Activated naive CD4-positive, alpha-beta T cell treated with anti-CD3 and anti-CD28 coated beads, Interleukin-2, amount 50 U/mL, for 24 hours (primary cell): ENCODE results near the gene MAD2L2.

ENCODE experiments used
- H3K27ac Mint-ChIP-seq: one replicate; pipeline ENCODE4 v1.8.0; 2021; ENCODE audit warnings: mild to moderate bottlenecking, mixed read lengths
- H3K27me3 Mint-ChIP-seq: one replicate; pipeline ENCODE4 v1.8.0; 2021; ENCODE audit warnings: mixed read lengths
- H3K36me3 Mint-ChIP-seq: one replicate; pipeline ENCODE4 v1.8.0; 2021; ENCODE audit warnings: mixed read lengths
- H3K4me1 Mint-ChIP-seq: one replicate; pipeline ENCODE4 v1.8.0; 2021; ENCODE audit warnings: mixed read lengths
- H3K4me3 Mint-ChIP-seq: one replicate; pipeline ENCODE4 v1.8.0; 2021; ENCODE audit warnings: mild to moderate bottlenecking, mixed read lengths
- H3K9me3 Mint-ChIP-seq: one replicate; pipeline ENCODE4 v1.8.0; 2021; ENCODE audit warnings: mixed read lengths

The MAD2L2 gene

DNA sequence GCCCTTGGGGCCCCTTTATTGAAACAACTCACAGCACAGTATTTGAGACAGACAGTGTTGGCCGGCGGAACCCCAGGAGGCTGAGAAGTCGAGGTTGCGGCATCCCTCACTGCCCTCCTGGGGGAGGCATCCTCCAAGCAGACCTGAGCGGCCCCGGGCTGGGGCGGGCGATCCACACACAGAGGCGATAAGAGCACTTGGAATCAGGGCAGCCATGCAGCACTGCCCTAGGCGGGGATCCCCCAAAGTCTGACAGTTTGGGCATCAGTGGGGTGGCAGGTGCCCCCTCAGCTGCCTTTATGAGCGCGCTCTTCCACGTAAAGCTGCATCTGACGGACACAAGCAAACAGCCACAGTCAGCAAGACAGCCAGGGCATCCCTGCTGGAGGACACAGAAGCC, 6.5 kb downstream of the MAD2L2 start:
- Mint-ChIP-seq H3K27ac (no peak overlapping the region), H3K9me3 (no peaks in the 10 kb centered on the region), H3K27me3 (no peaks in the 10 kb centered on the region), H3K36me3 (no peaks in the 10 kb centered on the region), H3K4me3 (no peak overlapping the region), H3K4me1 (peaks cover 9% of the 10 kb centered on the region)

DNA sequence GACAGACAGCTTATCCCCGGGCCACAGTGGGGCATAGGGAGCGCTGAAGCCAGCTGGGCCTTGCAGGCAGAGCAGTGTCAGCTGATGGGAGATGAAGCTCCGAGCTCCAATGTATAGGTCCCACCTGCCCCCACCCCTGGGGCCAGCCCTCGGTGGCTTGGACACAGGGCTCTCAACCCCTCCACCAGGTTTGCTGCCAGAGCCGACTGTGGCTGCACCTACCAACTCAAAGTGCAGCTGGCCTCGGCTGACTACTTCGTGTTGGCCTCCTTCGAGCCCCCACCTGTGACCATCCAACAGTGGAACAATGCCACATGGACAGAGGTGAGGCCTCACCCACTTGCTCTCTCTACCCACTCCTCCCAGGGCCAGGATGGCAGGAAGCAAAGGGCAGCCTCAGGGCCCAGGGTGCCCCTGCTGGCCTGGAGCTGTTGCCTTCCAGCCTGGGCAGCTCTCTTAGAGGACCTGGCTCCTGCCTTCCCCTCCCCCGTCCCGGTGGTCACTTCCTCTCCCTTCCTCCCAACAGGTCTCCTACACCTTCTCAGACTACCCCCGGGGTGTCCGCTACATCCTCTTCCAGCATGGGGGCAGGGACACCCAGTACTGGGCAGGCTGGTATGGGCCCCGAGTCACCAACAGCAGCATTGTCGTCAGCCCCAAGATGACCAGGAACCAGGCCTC, 7.7 kb downstream of the MAD2L2 start:
- H3K4me3 Mint-ChIP-seq, result no peak overlapping the region

DNA sequence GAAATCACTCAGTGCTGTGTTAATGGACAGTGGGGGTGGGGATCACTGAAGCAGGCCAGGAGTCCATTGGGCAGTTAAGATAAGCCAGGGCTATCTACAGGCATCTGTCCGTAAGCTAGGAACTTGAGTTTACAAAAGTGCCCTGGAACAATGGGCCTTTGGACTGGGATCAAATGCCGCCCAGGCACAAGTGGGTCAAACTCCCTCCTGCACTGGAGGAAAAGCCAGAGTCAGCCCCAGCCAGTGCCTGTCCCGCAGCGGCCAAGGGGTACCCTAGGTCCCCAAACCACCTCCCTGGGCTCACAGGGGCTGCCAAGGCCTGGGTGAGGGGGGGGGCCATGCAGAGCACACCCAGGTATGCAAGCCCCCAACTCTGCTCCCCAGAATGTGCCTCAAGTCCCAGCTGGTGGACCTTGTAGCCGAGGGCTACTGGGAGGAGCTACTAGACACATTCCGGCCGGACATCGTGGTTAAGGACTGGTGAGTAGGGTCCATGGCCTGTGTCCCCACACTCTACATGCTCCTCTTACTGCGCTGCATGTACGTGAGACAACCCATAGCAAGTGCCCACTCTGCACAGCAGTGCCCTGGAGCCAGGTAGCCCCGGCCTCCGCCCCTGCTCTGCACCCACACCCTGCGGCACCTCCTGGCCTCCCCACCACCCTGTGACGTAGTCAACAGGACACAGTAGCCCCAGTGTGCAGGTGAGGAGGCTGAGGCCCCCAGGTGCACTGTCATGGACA, 9.2 kb downstream of the MAD2L2 start:
- Mint-ChIP-seq H3K9me3 (no peaks in the 10 kb centered on the region), H3K4me1 (peaks cover 4% of the 10 kb centered on the region), H3K4me3 (no peak overlapping the region), H3K36me3 (peaks cover 2% of the 10 kb centered on the region), H3K27ac (no peak overlapping the region), H3K27me3 (no peaks in the 10 kb centered on the region)

More for the DNA sequence above, 7.7 kb downstream of the MAD2L2 start:
- Mint-ChIP-seq H3K27ac (no peak overlapping the region), H3K9me3 (no peaks in the 10 kb centered on the region), H3K27me3 (no peaks in the 10 kb centered on the region), H3K4me1 (peaks cover 4% of the 10 kb centered on the region), H3K36me3 (peaks cover 2% of the 10 kb centered on the region)

DNA sequence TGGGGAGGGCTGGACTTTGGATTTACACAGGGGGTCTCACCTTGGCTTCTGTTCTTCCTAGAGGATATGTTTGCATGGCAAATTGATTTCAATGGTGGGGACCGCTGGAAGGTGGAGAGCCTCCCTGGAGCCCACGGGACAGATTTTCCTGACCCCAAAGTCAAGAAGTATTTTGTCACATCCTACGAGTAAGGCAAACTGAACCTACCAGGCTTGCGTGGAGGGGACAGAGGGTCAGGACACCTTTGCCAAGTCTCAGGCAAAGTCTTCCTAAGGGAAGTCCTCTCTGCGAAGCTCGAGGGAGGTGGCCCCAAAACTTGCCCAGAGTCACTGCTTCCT, 9.8 kb downstream of the MAD2L2 start:
- Mint-ChIP-seq H3K4me3 (no peak overlapping the region), H3K27me3 (no peaks in the 10 kb centered on the region), H3K27ac (no peak overlapping the region), H3K36me3 (peaks cover 2% of the 10 kb centered on the region), H3K9me3 (no peaks in the 10 kb centered on the region), H3K4me1 (peaks cover 4% of the 10 kb centered on the region)

DNA sequence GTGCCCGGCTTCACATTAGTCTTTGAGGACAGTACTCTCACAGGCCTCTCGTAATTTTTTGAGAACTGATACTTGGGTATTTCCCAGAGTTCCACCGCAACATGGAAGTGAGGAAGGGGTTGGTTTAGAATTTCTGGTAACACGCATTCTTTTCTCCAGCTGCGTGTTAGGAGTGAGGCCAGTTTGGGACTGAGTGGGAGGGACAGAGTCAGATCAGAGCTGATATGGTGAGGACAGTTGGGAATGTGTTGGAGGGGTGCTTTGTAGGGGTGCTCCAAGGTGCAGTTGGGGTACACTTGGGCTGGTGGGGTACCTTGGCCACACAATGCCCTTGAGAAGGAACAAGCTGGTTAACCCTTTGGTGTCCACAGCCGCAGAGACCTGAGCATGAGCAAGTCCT, 10.2 kb downstream of the MAD2L2 start:
- no peak overlapping the region for H3K27ac Mint-ChIP-seq
- no peaks in the 10 kb centered on the region for H3K27me3 Mint-ChIP-seq
- peaks cover 2% of the 10 kb centered on the region for H3K36me3 Mint-ChIP-seq

DNA sequence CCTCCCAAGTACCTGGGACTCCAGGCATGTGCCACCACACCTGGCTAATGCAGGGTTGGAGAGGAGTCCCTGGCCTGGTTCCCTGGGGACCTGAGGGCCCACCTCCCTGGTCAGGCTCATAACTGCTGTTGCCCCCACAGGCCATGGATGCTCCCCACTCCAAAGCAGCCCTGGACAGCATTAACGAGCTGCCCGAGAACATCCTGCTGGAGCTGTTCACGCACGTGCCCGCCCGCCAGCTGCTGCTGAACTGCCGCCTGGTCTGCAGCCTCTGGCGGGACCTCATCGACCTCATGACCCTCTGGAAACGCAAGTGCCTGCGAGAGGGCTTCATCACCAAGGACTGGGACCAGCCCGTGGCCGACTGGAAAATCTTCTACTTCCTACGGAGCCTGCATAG, 12.4 kb downstream of the MAD2L2 start:
- Mint-ChIP-seq H3K9me3 (no peaks in the 10 kb centered on the region), H3K27ac (no peak overlapping the region), H3K36me3 (peaks cover 2% of the 10 kb centered on the region)

More for the DNA sequence above, 10.2 kb downstream of the MAD2L2 start:
- Mint-ChIP-seq H3K4me1 (peaks cover 4% of the 10 kb centered on the region), H3K4me3 (no peak overlapping the region), H3K9me3 (no peaks in the 10 kb centered on the region)

DNA sequence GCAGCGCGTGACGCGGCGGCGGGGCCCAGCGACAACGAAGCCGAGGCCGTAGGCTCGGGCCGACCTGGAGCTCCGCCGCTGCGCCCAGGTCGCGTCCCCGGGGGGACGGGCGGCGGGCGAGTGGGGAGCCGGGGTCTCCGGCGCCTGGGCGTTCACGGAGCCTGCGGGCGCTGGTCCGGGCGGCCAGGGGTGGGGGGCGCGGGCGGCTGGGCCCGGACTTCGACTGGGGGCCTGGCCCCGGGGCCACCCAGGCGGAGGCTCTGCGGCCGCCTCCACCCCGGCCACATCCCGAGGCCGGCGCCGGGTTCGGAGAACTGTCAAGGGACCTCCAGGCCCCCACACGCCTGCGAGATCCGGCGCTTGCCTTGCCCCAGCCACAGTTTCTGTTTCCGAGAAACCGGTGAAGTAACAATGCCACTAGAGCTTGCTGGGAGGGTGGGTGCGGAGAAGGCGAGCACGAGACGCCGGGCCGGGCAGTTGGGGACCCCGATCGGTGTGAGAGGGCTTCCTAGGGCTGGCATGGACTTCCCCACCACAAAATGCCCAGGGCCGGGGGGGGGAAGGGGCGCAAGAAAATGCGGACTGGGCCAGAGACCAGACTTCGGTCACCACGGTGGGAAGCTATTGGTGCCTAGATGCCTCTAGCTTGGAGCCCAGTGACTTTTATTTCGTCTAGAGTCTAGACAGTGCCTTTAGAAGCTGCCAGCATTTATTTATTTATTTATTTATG, 16.4 kb downstream of the MAD2L2 start:
- H3K9me3 Mint-ChIP-seq, result no peaks in the 10 kb centered on the region
- H3K4me1 Mint-ChIP-seq, result peaks cover 4% of the 10 kb centered on the region
- H3K36me3 Mint-ChIP-seq, result peaks cover 9% of the 10 kb centered on the region
- no peaks in the 10 kb centered on the region for H3K27me3 Mint-ChIP-seq
- peak overlapping the region; percentile 84 for H3K4me3 Mint-ChIP-seq
- peak overlapping the region; percentile 59 for H3K27ac Mint-ChIP-seq

More for the DNA sequence above, 12.4 kb downstream of the MAD2L2 start:
- Mint-ChIP-seq H3K4me3 (no peak overlapping the region), H3K27me3 (no peaks in the 10 kb centered on the region), H3K4me1 (peaks cover 4% of the 10 kb centered on the region)

DNA sequence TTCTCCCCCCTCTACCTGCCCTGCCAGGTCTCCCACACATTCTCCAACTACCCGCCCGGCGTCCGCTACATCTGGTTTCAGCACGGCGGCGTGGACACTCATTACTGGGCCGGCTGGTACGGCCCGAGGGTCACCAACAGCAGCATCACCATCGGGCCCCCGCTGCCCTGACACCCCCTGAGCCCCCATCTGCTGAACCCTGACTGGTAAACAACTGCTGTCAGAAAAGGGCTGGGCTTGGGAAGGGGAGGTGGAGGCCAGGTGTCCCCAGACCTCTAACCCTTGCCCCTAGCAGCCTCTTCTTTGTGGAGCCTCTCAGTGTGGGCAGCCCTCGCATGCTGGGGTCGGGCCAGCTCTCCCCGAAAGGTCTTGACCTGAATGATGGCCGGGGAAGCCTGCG, 19.8 kb downstream of the MAD2L2 start:
- H3K4me3 Mint-ChIP-seq, result no peak overlapping the region
- H3K27ac Mint-ChIP-seq, result no peak overlapping the region
- no peaks in the 10 kb centered on the region for H3K4me1 Mint-ChIP-seq
- H3K36me3 Mint-ChIP-seq, result peaks cover 8% of the 10 kb centered on the region
- no peaks in the 10 kb centered on the region for H3K27me3 Mint-ChIP-seq
- no peaks in the 10 kb centered on the region for H3K9me3 Mint-ChIP-seq

DNA sequence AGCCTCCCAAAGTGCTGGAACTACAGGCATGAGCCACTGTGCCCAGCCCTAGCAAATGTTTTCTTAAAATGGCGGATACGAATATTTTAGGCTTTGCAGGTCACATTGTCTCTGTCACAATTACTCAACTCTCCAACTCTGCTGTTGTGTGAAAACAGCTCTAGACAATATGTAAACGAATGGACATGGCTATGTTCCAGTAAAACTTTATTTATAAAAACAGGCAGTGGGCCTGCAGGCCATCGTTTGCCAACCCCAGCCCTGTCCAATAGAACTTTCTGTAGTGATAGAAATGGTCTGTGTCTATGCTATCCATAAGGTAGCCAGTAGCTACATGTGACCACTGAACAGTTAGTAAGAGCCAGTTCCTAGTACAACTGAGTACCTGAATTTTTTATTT, 21.2 kb downstream of the MAD2L2 start:
- H3K4me3 Mint-ChIP-seq, result no peak overlapping the region
- H3K27me3 Mint-ChIP-seq, result no peaks in the 10 kb centered on the region
- peaks cover 8% of the 10 kb centered on the region for H3K36me3 Mint-ChIP-seq
- no peaks in the 10 kb centered on the region for H3K4me1 Mint-ChIP-seq
- H3K9me3 Mint-ChIP-seq, result no peaks in the 10 kb centered on the region
- no peak overlapping the region for H3K27ac Mint-ChIP-seq

DNA sequence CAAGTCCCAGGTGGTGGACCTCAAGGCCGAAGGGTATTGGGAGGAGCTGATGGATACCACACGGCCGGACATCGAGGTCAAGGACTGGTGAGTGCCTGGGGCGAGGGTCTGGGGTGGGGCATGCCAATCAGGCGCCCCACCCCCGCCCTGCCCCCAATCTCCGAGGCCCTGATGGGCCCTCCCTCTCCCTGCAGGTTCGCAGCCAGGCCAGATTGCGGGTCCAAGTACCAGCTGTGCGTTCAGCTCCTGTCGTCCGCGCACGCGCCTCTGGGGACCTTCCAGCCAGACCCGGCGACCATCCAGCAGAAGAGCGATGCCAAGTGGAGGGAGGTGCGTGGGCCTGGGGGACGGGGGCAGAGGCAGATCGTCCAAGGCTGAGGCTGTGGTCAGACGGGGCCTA, 22.4 kb downstream of the MAD2L2 start:
- H3K4me3 Mint-ChIP-seq, result no peak overlapping the region
- no peaks in the 10 kb centered on the region for H3K27me3 Mint-ChIP-seq
- H3K27ac Mint-ChIP-seq, result no peak overlapping the region
- peaks cover 8% of the 10 kb centered on the region for H3K36me3 Mint-ChIP-seq
- H3K9me3 Mint-ChIP-seq, result no peaks in the 10 kb centered on the region
- no peaks in the 10 kb centered on the region for H3K4me1 Mint-ChIP-seq

DNA sequence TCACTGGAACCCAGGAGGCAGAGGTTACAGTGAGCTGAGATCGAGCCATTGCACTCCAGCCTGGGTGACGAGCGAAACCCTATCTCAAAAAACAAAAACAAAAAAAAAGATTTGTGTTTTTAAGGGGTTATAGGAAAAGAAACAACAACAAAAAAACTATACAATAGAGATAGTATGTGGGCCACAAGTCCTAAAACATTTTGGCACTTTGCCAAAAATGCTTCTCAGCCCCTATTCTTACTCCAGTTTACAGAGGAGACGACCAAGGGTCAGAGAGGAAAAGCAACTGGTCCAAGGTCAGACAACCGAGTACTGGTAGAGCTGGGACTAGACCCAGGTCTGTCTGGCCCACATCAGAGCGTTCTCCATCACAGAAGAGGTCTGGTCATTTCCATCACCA, 23.3 kb downstream of the MAD2L2 start:
- H3K27ac Mint-ChIP-seq, result no peak overlapping the region
- H3K9me3 Mint-ChIP-seq, result no peaks in the 10 kb centered on the region
- no peak overlapping the region for H3K4me3 Mint-ChIP-seq
- no peaks in the 10 kb centered on the region for H3K27me3 Mint-ChIP-seq
- H3K4me1 Mint-ChIP-seq, result no peaks in the 10 kb centered on the region
- peaks cover 8% of the 10 kb centered on the region for H3K36me3 Mint-ChIP-seq

DNA sequence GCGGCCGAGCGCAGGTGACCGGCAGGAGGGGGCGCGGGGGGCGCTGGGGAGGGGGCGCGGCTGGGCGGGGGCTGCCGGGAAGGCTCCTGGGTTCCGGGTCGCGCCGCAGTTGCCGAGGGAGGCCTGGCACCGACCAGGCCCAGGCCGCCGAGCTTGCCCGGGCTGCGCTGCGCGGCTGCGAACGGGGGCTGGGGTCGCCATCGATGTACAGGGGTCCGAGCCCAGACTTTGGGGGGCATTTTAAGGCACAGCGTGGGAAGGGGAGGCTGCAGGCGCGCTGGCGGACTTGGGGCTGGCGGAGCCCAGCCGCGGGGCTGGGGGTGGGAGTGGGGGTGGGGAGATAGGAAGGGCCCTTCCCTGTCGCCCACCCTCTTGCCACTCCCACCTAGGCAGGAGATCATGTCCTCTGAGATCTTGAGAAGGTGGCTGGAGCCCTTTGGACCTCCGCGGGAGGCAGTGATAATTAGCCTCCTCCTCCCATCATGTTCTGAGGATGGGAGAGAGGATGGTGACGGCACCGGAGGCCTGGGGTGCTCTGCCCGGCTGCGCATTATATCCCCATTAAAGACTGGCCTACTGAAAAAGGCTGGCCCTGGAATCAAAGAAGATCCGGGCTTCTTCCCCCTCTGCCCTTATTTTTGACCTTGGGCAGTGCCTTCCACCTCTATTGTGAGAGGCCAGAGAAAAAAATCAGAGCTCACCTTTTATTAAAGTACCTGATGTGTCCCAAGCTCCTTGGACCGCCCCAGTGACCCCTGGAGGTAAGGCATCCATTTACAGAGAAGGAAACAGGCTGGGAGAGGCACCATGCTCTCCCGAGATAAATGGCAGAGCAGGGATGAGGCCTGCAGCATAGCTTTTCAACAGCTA, 25.8 kb downstream of the MAD2L2 start:
- peak overlapping the region; percentile 79 for H3K4me3 Mint-ChIP-seq
- no peaks in the 10 kb centered on the region for H3K27me3 Mint-ChIP-seq
- H3K36me3 Mint-ChIP-seq, result peaks cover 1% of the 10 kb centered on the region
- H3K9me3 Mint-ChIP-seq, result no peaks in the 10 kb centered on the region
- peaks cover 20% of the 10 kb centered on the region for H3K4me1 Mint-ChIP-seq
- H3K27ac Mint-ChIP-seq, result peak overlapping the region; percentile 8

DNA sequence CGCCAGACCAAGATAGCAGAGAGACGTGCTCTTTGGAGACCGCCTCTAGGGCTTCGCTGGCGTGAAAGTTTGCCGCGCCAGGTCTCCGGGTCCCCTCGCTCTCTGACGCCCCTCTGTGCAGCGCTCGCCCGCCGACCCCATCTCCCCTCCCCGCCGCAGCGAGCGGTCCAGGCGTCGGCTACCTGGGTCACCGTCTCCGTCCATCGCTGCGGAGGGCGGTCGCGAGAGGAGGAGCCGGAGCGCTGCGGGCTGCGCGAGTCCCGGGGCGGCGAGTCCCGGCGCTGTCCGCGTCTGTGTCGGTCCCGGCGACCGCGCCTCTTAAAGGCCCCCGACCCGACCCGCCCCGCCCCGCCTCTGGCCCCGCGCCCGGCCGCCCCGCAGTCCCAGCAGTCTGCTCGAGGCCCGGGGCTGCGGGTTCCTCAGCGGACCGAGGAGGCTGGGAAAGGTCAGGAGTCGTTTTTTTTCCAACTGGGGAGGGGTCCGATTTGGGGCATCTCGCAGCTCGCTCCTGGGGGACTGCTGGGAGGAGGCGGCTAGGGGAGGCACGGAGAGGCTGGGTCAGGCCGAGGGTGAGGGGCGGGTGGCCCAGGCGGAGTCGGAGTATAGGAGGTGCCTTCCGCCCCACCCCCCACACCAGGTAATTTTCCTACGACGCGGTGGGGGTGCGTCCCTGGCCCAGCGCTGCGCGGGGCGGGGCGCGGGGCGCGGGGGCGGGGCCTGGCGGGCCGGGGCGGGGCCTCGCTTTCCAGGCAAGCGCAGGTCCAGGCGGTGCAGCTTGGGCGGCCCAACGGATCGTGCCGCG, 26.6 kb downstream of the MAD2L2 start, which contains the start of the genes FBXO2 and FBXO44:
TSS of gene FBXO2 (minus strand) at position 293 of the 802 bp plus-strand sequence. CDS start at position 204, 89 bp downstream.
TSS of gene FBXO44 (plus strand) at position 741 of the 802 bp plus-strand sequence. CDS start 959 bp downstream, outside the sequence.
- no peaks in the 10 kb centered on the region for H3K9me3 Mint-ChIP-seq
- peak within 1 kb of the TSS; percentile 79 for H3K4me3 Mint-ChIP-seq
- H3K27ac Mint-ChIP-seq, result peak within 1 kb of the TSS; percentile 8

DNA sequence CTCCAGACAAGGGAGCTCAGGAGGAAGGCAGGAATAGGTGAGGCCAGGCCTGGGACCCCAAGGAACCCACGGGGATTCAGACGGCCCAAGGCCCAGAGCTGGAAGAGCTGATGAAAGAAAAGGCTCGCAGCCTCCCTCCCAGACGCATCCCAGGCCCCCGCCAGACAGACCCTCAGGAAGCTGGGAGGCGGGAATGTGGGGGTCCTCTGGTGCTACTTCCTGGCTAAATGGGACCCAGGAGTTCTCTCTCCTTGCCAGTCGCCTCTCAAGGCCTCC, 27.1 kb downstream of the MAD2L2 start:
- peaks cover 27% of the 10 kb centered on the region for H3K4me1 Mint-ChIP-seq
- no peaks in the 10 kb centered on the region for H3K36me3 Mint-ChIP-seq
- no peaks in the 10 kb centered on the region for H3K27me3 Mint-ChIP-seq
- peak overlapping the region; percentile 57 for H3K4me3 Mint-ChIP-seq
- no peaks in the 10 kb centered on the region for H3K9me3 Mint-ChIP-seq
- H3K27ac Mint-ChIP-seq, result no peak overlapping the region

More for the DNA sequence above, 26.6 kb downstream of the MAD2L2 start, which contains the start of the genes FBXO2 and FBXO44:
- H3K36me3 Mint-ChIP-seq, result no peaks in the 10 kb centered on the region
- H3K4me1 Mint-ChIP-seq, result peaks cover 27% of the 10 kb centered on the region
- H3K27me3 Mint-ChIP-seq, result no peaks in the 10 kb centered on the region
